WI38 (cell line): ENCODE measurements around the gene FUT9.
"Not testable (repeated sequence)": the region's sequence is repeated elsewhere in the genome, so short reads cannot be mapped to it uniquely, and the experiment has no call there.

Experiments used
- H3K4me3 ChIP-seq: 2 replicates; pipeline ENCODE4 v1.5.1; 2011; ENCODE audit warnings: low read depth, mild to moderate bottlenecking, control low read depth, low read length
- TF ChIP-seq, protein P1 (sequence below): IDR thresholded peaks from 2 replicates; pipeline ENCODE4 v1.5.1; 2012; ENCODE audit warnings: low read depth, mild to moderate bottlenecking, control low read depth, low read length

FUT9 gene

DNA sequence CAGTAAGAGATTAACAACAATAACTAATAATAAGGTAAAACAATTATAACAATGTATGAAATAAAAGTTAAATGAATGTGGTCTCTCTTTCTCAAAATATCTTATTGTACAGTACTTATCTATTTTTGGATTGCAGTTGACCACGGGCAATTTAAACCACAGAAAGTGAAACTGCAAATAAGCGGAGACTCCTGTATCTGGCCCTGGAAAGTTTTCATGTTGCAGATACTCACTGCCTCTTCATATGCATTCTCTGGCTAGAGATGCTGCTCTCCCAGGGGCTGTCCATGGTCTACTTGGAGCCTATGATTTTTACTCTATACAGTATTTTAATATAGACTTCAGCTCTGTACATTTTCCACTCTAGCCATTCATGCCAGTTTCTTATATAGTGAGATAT lies 230.8 kb downstream of the FUT9 start:
- no peak overlapping the region for H3K4me3 ChIP-seq
- TF ChIP-seq, protein P1, sequence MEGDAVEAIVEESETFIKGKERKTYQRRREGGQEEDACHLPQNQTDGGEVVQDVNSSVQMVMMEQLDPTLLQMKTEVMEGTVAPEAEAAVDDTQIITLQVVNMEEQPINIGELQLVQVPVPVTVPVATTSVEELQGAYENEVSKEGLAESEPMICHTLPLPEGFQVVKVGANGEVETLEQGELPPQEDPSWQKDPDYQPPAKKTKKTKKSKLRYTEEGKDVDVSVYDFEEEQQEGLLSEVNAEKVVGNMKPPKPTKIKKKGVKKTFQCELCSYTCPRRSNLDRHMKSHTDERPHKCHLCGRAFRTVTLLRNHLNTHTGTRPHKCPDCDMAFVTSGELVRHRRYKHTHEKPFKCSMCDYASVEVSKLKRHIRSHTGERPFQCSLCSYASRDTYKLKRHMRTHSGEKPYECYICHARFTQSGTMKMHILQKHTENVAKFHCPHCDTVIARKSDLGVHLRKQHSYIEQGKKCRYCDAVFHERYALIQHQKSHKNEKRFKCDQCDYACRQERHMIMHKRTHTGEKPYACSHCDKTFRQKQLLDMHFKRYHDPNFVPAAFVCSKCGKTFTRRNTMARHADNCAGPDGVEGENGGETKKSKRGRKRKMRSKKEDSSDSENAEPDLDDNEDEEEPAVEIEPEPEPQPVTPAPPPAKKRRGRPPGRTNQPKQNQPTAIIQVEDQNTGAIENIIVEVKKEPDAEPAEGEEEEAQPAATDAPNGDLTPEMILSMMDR = no peak

DNA sequence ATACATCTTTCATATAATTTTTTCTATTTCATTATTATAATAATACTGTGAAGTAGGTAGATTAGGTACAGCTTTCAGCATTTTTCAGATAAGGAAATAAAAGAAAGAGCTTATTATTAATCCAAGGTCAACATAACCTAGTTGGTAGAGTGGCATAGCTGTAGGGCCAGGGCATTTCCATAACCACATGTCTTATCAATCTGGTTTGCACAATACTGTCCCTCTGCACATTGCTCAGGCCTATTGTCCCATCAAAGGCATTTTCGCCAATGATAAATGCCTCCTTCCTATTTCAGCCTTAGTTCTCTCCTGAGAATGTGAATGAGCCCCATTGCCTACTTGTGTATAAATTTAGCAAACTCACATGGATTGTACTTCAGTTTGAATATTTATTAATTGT lies 234.0 kb downstream of the FUT9 start:
- TF ChIP-seq, protein P1 = no peak
- no peak overlapping the region for H3K4me3 ChIP-seq

DNA sequence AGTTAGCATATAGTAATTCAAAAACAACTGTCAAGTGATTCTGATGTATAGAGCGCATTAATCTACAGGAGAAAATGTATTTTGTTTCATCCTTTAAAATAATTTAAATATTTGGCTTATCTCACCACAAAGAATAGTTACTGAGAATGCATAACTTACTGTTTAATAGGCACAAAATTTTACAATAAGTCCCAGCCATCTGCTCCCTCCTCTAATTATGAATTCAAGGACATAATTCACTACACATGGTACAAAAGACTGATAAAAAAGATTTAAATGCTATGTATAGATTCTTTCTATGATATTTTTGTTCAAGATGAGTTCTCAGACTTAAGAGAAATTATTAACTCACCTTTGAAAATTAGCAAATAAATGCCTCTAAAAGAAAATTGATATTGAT lies 242.0 kb downstream of the FUT9 start:
- H3K4me3 ChIP-seq = no peak overlapping the region
- TF ChIP-seq, protein P1 = no peak

DNA sequence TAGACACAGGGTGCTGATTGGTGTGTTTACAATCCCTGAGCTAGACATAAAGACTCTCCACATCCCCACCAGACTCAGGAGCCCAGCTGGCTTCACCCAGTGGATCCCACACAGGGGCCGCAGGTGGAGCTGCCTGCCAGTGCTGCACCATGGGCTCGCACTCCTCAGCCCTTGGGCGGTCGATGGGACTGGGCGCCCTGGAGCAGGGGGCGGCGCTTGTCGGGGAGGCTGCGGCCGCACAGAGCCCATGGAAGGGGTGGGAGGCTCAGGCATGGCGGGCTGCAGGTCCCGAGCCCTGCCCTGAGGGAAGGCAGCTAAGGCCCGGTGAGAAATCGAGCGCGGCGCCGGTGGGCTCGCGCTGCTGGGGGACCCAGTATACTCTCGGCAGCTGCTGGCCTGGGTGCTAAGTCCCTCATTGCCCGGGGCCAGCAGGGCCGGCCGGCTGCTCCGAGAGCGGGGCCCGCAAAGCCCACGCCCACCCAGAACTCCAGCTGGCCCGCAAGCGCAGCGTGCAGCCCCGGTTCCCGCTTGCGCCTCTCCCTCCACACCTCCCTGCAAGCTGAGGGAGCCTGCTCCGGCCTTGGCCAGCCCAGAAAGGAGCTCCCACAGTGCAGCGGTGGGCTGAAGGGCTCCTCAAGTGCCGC lies 245.1 kb downstream of the FUT9 start:
- H3K4me3 ChIP-seq = not testable (repeated sequence)
